HG03439 (cell line): ENCODE measurements around the gene MB.

Experiments
- ATAC-seq: cut with Tn5 transposase; IDR thresholded peaks from one replicate; pipeline ENCODE4 v1.9.1; 2021; ENCODE audit warnings: mild to moderate bottlenecking, moderate library complexity; ENCODE audit not compliant: unreplicated experiment

The MB gene

GRCh38 chr22:35597692-35598395 is 19.3 kb downstream of the MB start:
- ATAC-seq = no peak

GRCh38 chr22:35596821-35597220 is 20.3 kb downstream of the MB start:
- no peak for ATAC-seq

- ATAC-seq = no peak
Measured at GRCh38 chr22:35594686-35595085, 22.4 kb downstream of the MB start.

GRCh38 chr22:35593891-35594470 is 23.1 kb downstream of the MB start:
- ATAC-seq = no peak

DNA sequence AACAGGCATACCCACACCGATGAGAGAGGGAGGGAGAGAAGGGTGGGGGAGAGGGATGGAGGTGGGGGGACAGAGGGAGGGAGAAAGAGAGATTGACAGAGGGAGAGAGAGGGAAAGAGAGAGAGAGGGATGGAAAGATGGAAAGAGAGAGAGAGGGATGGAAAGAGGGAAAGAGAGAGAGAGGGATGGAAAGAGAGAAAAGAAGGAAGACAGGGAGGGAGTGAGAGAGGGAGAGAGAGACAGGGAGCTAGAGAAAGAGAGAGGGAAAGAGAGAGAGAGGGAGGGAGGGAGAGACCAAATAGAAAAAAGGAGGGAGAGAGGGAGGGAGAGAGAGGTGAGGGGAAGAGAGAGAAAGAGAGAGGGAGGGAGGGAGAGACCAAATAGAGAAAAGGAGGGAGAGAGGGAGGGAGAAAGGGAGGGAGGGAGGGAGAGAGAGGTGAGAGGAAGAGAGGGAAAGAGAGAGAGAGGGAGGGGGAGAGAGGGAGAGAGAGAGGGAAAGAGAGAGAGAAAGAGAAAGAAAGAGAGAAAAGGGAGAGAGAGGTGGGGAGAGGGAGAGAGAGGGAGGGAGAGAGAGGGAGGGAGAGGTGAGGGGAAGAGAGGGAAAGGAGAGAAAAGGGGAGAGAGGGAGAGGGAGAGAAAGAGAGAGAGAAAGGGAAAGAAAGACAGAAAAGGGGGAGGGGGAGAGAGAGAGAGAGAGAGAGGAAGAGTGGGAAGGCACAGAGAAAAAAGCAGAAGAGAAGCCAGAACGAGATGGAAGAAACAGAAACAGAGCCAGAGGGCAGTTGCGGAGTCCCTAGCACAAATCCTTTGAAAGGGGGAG is 23.8 kb downstream of the MB start:
- ATAC-seq = no peak

GRCh38 chr22:35592418-35592967 is 24.6 kb downstream of the MB start:
- no peak for ATAC-seq

- no peak for ATAC-seq
Measured at GRCh38 chr22:35591714-35592417, 25.3 kb downstream of the MB start.

DNA sequence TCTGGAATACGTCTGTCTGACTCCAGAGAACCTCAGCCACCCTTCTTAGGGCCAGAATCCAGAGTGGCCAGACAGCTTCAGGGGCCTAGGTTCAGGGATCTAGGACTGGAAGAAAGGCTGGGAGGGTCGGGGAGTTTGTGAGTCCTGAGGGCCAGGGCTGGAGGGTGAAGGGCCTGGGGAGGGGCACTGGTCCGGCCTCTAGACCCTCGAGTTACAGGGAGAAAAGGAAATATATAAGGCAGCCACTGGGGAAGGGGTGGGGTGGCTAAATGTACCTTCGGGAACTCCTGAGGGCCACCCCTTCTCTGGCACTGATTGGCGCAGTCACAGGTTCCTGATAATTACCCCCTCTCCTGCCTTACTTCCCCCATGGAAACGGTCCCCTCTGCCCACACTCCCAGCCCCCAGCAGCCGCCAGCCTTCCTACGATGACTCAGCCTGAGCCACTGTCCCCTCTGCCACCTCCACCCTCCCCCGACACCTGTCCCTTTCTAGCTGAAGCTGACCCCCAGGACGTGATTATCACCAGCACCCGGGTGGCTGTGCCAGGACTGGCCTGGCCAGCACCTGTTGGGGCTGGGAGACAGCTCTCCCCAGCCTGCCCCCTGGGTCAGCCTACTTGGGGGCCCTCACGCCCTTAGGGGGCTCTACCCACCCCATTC is 26.4 kb downstream of the MB start:
- no peak for ATAC-seq

DNA sequence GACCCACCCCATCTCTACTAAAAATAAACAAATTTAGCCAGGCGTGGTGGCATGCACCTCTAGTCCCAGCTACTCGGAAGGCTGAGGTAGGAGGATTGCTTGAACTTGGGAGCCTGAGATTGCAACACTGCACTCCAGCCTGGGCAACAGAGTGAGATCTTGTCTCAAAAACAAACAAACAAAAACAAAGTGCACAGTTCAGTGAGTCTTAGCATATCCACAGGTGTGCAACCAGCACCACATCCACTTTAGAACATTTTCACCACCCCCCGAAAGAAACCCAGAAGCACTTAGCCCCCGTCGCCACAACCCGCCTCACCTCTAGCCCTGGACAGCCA is 27.4 kb downstream of the MB start:
- ATAC-seq = no peak

- no peak for ATAC-seq
Measured at GRCh38 chr22:35589071-35589755, 27.9 kb downstream of the MB start.

- ATAC-seq = no peak
Measured at GRCh38 chr22:35587896-35588295, 29.2 kb downstream of the MB start.

- no peak for ATAC-seq
Measured at GRCh38 chr22:35587447-35587870, 29.7 kb downstream of the MB start.

GRCh38 chr22:35586771-35587170 is 30.4 kb downstream of the MB start:
- ATAC-seq = no peak

- ATAC-seq = no peak
Measured at GRCh38 chr22:35582861-35583670, 34.1 kb downstream of the MB start.

- no peak for ATAC-seq
Measured at GRCh38 chr22:35582218-35582860, 34.8 kb downstream of the MB start.

DNA sequence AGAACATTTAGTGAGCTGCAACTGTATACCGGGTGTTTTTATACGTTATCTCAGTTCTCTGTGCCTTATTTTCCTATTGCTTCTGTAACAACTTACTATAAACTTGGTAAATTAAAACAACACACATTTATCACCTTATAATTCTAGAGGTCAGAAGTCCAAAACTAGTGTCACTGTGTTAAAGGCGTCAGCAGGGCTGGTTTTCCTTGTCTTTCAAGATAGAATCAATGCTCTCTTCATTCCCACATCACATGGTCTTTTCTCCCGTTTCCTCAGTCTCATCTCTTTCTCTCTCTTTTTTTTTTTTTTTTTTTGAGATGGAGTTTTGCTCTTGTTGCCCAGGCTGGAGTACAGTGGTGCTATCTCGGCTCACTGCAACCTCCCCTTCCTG is 36.1 kb downstream of the MB start:
- ATAC-seq = no peak

- no peak for ATAC-seq
Measured at GRCh38 chr22:35580351-35581022, 36.6 kb downstream of the MB start.
